Ureter (tissue), 1 donor: Measurements from ENCODE around the gene TRIM73. TPM values are rescaled to one million over a fixed set of nuclear protein-coding genes. Genes with fewer than 3 reads are reported as not detected.
"Not testable (repeated sequence)": the region's sequence is repeated elsewhere in the genome, so short reads cannot be mapped to it uniquely, and the experiment has no call there.

Experiments used
- DNase-seq: peaks from one replicate; pipeline ENCODE4 v3.0.0-alpha.2; 2020; ENCODE audit warnings: low spot score
- total RNA-seq: library from RNA; stranded (reverse); gene quantifications from one replicate; pipeline ENCODE4 v1.2.4, GENCODE V29; 2023
- donor health status: DM: yes; HTN: yes; CAD: no.

TRIM73 gene
- total RNA-seq: 6.5 TPM

- not testable (repeated sequence) for DNase-seq
These were observed at the start of gene TRIM73 for GRCh38 chr7:75395329-75395728. Gene TRIM73, plus strand, starts transcription at chr7:75395629. Its CDS starts 3,305 bp downstream, at chr7:75398934.

GRCh38 chr7:75358671-75359541 lies 36.5 kb upstream of the TRIM73 start:
- DNase-seq: peak; percentile 39

- DNase-seq: peak; percentile 4
These were observed 35.9 kb upstream of the TRIM73 start for GRCh38 chr7:75359542-75359848.

GRCh38 chr7:75364079-75364478 lies 31.4 kb upstream of the TRIM73 start:
- DNase-seq: not testable (repeated sequence)

- not testable (repeated sequence) for DNase-seq
These were observed 28.8 kb upstream of the TRIM73 start for GRCh38 chr7:75366643-75367042.

- DNase-seq: not testable (repeated sequence)
These were observed 28.1 kb upstream of the TRIM73 start for GRCh38 chr7:75367313-75367712.

- not testable (repeated sequence) for DNase-seq
These were observed 21.3 kb upstream of the TRIM73 start for GRCh38 chr7:75374144-75374518.

GRCh38 chr7:75374519-75375317 lies 20.7 kb upstream of the TRIM73 start:
- not testable (repeated sequence) for DNase-seq

- not testable (repeated sequence) for DNase-seq
These were observed 2.2 kb upstream of the TRIM73 start for GRCh38 chr7:75393194-75393593.

GRCh38 chr7:75397865-75398264 lies 2.4 kb downstream of the TRIM73 start:
- not testable (repeated sequence) for DNase-seq

GRCh38 chr7:75398771-75399700 lies 3.6 kb downstream of the TRIM73 start:
- peak; percentile 13 for DNase-seq

- DNase-seq: not testable (repeated sequence)
These were observed 5.1 kb downstream of the TRIM73 start for GRCh38 chr7:75400575-75400974.

GRCh38 chr7:75403455-75404443 lies 8.3 kb downstream of the TRIM73 start:
- DNase-seq: not testable (repeated sequence)

- not testable (repeated sequence) for DNase-seq
These were observed 9.2 kb downstream of the TRIM73 start for GRCh38 chr7:75404663-75405062.

GRCh38 chr7:75409880-75410822 lies 14.7 kb downstream of the TRIM73 start:
- DNase-seq: peak; percentile 40

GRCh38 chr7:75410823-75411173 lies 15.4 kb downstream of the TRIM73 start:
- not testable (repeated sequence) for DNase-seq

GRCh38 chr7:75414204-75414603 lies 18.8 kb downstream of the TRIM73 start:
- not testable (repeated sequence) for DNase-seq

GRCh38 chr7:75414708-75415427 lies 19.4 kb downstream of the TRIM73 start:
- not testable (repeated sequence) for DNase-seq

GRCh38 chr7:75415428-75415817 lies 20.0 kb downstream of the TRIM73 start:
- not testable (repeated sequence) for DNase-seq
